ENCODE results near the gene FGF8.

- TF ChIP-seq CTCF (IDR thresholded peaks at IDR 0.05; ENCODE audit: low read depth, low read length) (no peak), MYC (IDR thresholded peaks at IDR 0.05; ENCODE audit: low read depth, low read length) (no peak), POLR2A (IDR thresholded peaks at IDR 0.05; ENCODE audit: extremely low read depth, insufficient read length) (no peak)
Measured at GRCh38 chr10:101793526-101793925, 17.6 kb upstream of the FGF8 start.

Data from NB4 (cell line).